ENCODE results near the gene SOX5.
"Not testable (repeated sequence)": the region's sequence is repeated elsewhere in the genome, so short reads cannot be mapped to it uniquely, and the experiment has no call there.

DNA sequence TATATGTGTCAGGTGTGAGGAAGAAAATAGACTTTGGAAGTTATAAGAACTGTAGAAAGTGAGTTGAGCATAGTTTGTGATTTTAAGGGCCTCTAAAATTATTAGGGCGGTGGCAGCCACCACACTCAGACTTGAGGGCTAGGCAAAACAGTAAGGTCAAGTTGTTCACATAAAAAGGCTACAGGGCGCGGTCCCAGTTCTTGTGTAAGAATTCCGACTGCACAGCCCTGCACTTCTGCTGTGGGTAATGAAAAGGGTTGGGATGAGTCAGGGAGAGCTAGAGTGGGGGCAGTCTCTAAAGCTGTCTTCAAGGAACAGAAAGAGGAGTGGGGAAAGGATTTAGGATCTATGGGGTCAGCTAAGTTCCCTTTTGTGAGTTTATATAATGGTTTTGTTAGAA is 441.7 kb downstream of the SOX5 start:
- TF ChIP-seq, protein P1, sequence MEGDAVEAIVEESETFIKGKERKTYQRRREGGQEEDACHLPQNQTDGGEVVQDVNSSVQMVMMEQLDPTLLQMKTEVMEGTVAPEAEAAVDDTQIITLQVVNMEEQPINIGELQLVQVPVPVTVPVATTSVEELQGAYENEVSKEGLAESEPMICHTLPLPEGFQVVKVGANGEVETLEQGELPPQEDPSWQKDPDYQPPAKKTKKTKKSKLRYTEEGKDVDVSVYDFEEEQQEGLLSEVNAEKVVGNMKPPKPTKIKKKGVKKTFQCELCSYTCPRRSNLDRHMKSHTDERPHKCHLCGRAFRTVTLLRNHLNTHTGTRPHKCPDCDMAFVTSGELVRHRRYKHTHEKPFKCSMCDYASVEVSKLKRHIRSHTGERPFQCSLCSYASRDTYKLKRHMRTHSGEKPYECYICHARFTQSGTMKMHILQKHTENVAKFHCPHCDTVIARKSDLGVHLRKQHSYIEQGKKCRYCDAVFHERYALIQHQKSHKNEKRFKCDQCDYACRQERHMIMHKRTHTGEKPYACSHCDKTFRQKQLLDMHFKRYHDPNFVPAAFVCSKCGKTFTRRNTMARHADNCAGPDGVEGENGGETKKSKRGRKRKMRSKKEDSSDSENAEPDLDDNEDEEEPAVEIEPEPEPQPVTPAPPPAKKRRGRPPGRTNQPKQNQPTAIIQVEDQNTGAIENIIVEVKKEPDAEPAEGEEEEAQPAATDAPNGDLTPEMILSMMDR (IDR thresholded peaks at IDR 0.05): not testable (repeated sequence)
- not testable (repeated sequence) for TF ChIP-seq EZH2 (IDR thresholded peaks at IDR 0.05; ENCODE audit: borderline replicate concordance, insufficient read depth, low read depth, low read length, poor library complexity, severe bottlenecking)

All from B cell (primary cell).